ENCODE data around the gene PCDHGA4.
A peak's percentile ranks its signal among the peaks of the same experiment; 100 is the strongest.
"Not testable (repeated sequence)": the region's sequence is repeated elsewhere in the genome, so short reads cannot be mapped to it uniquely, and the experiment has no call there.

Gene PCDHGA4

GRCh38 chr5:141371572-141372475 is 17.0 kb downstream of the PCDHGA4 start:
- no peak overlapping the region for H3K9ac ChIP-seq (ENCODE audit: low read length)
- no peaks in the 10 kb centered on the region for H3K27me3 ChIP-seq (ENCODE audit: control insufficient read depth in 1 of 2, insufficient read depth in 2 of 2, low read length in 2 of 2)
- H3K36me3 ChIP-seq (ENCODE audit: insufficient read depth, low read length): peaks cover 4% of the 10 kb centered on the region
- peaks cover 65% of the 10 kb centered on the region for H3K9me3 ChIP-seq (ENCODE audit: low read length)
- H3K27ac ChIP-seq (ENCODE audit: low read depth, low read length): no peak overlapping the region
- peak overlapping the region; percentile 42 to 52 for H3K4me3 ChIP-seq (ENCODE audit: low read depth in 1 of 2, low read length in 2 of 2)
- no peaks in the 10 kb centered on the region for H3K4me1 ChIP-seq (ENCODE audit: insufficient read depth, low read length)

- Histone ChIP-seq H3K9me3 (ENCODE audit: low read length) (peaks cover 77% of the 10 kb centered on the region), H3K4me3 (ENCODE audit: low read depth in 1 of 2, low read length in 2 of 2) (peak within 1 kb of the TSS; percentile 25 to 42)
Observed at GRCh38 chr5:141373673-141374317, 19.0 kb downstream of the PCDHGA4 start, which contains the start of gene PCDHGA6. PCDHGA6 (plus strand) TSS chr5:141373891; CDS start chr5:141374084, 193 bp downstream.

GRCh38 chr5:141374627-141375026 is 19.8 kb downstream of the PCDHGA4 start:
- no peak overlapping the region for H3K27ac ChIP-seq (ENCODE audit: low read depth, low read length)
- H3K4me3 ChIP-seq (ENCODE audit: low read depth in 1 of 2, low read length in 2 of 2): peak overlapping the region; percentile 25 to 28
- H3K27me3 ChIP-seq (ENCODE audit: control insufficient read depth in 1 of 2, insufficient read depth in 2 of 2, low read length in 2 of 2): no peaks in the 10 kb centered on the region
- H3K9ac ChIP-seq (ENCODE audit: low read length): no peak overlapping the region
- no peaks in the 10 kb centered on the region for H3K4me1 ChIP-seq (ENCODE audit: insufficient read depth, low read length)
- peaks cover 73% of the 10 kb centered on the region for H3K9me3 ChIP-seq (ENCODE audit: low read length)
- peaks cover 4% of the 10 kb centered on the region for H3K36me3 ChIP-seq (ENCODE audit: insufficient read depth, low read length)

More at GRCh38 chr5:141373673-141374317, 19.0 kb downstream of the PCDHGA4 start, which contains the start of gene PCDHGA6:
- H3K36me3 ChIP-seq (ENCODE audit: insufficient read depth, low read length): peaks cover 4% of the 10 kb centered on the region
- no peaks in the 10 kb centered on the region for H3K4me1 ChIP-seq (ENCODE audit: insufficient read depth, low read length)
- H3K27ac ChIP-seq (ENCODE audit: low read depth, low read length): no peak within 1 kb of the TSS
- no peaks in the 10 kb centered on the region for H3K27me3 ChIP-seq (ENCODE audit: control insufficient read depth in 1 of 2, insufficient read depth in 2 of 2, low read length in 2 of 2)
- no peak within 1 kb of the TSS for H3K9ac ChIP-seq (ENCODE audit: low read length)

GRCh38 chr5:141375444-141376155 is 20.8 kb downstream of the PCDHGA4 start:
- H3K4me1 ChIP-seq (ENCODE audit: insufficient read depth, low read length); H3K9ac ChIP-seq (ENCODE audit: low read length); H3K27me3 ChIP-seq (ENCODE audit: control insufficient read depth in 1 of 2, insufficient read depth in 2 of 2, low read length in 2 of 2); H3K27ac ChIP-seq (ENCODE audit: low read depth, low read length); H3K36me3 ChIP-seq (ENCODE audit: insufficient read depth, low read length): not testable (repeated sequence)
- H3K9me3 ChIP-seq (ENCODE audit: low read length): peaks cover 68% of the 10 kb centered on the region
- peak overlapping the region in 1 of 2 donors; percentile 38 for H3K4me3 ChIP-seq (ENCODE audit: low read depth in 1 of 2, low read length in 2 of 2)

- H3K27me3 ChIP-seq (ENCODE audit: control insufficient read depth in 1 of 2, insufficient read depth in 2 of 2, low read length in 2 of 2): no peaks in the 10 kb centered on the region
- H3K9me3 ChIP-seq (ENCODE audit: low read length): peaks cover 73% of the 10 kb centered on the region
- H3K4me1 ChIP-seq (ENCODE audit: insufficient read depth, low read length): no peaks in the 10 kb centered on the region
- H3K27ac ChIP-seq (ENCODE audit: low read depth, low read length): no peak within 1 kb of the TSS
- H3K4me3 ChIP-seq (ENCODE audit: low read depth in 1 of 2, low read length in 2 of 2): peak within 1 kb of the TSS; percentile 12 to 47
- no peak within 1 kb of the TSS for H3K9ac ChIP-seq (ENCODE audit: low read length)
- H3K36me3 ChIP-seq (ENCODE audit: insufficient read depth, low read length): no peaks in the 10 kb centered on the region
Observed at GRCh38 chr5:141382469-141383294, 27.9 kb downstream of the PCDHGA4 start, which contains the start of gene PCDHGA7. PCDHGA7 (plus strand) TSS chr5:141382742; CDS start chr5:141382900, 158 bp downstream.

GRCh38 chr5:141383345-141383744 is 28.5 kb downstream of the PCDHGA4 start:
- H3K36me3 ChIP-seq (ENCODE audit: insufficient read depth, low read length): no peaks in the 10 kb centered on the region
- H3K4me1 ChIP-seq (ENCODE audit: insufficient read depth, low read length): no peaks in the 10 kb centered on the region
- no peak overlapping the region for H3K9ac ChIP-seq (ENCODE audit: low read length)
- H3K9me3 ChIP-seq (ENCODE audit: low read length): peaks cover 69% of the 10 kb centered on the region
- no peak overlapping the region for H3K27ac ChIP-seq (ENCODE audit: low read depth, low read length)
- H3K4me3 ChIP-seq (ENCODE audit: low read depth in 1 of 2, low read length in 2 of 2): peak overlapping the region; percentile 12 to 47
- H3K27me3 ChIP-seq (ENCODE audit: control insufficient read depth in 1 of 2, insufficient read depth in 2 of 2, low read length in 2 of 2): no peaks in the 10 kb centered on the region

- no peaks in the 10 kb centered on the region for H3K36me3 ChIP-seq (ENCODE audit: insufficient read depth, low read length)
- no peaks in the 10 kb centered on the region for H3K4me1 ChIP-seq (ENCODE audit: insufficient read depth, low read length)
- peaks cover 78% of the 10 kb centered on the region for H3K9me3 ChIP-seq (ENCODE audit: low read length)
- H3K27me3 ChIP-seq (ENCODE audit: control insufficient read depth in 1 of 2, insufficient read depth in 2 of 2, low read length in 2 of 2): no peaks in the 10 kb centered on the region
- H3K27ac ChIP-seq (ENCODE audit: low read depth, low read length): no peak overlapping the region
- H3K9ac ChIP-seq (ENCODE audit: low read length): no peak overlapping the region
- H3K4me3 ChIP-seq (ENCODE audit: low read depth in 1 of 2, low read length in 2 of 2): peak overlapping the region in 1 of 2 donors; percentile 16
Observed at GRCh38 chr5:141384471-141385267, 29.8 kb downstream of the PCDHGA4 start.

GRCh38 chr5:141387557-141388311 is 32.9 kb downstream of the PCDHGA4 start, which contains the start of gene PCDHGB4:
PCDHGB4 (plus strand) TSS chr5:141387698; CDS start chr5:141387885, 187 bp downstream.
- not testable (repeated sequence) for H3K27ac ChIP-seq (ENCODE audit: low read depth, low read length); H3K4me1 ChIP-seq (ENCODE audit: insufficient read depth, low read length); H3K9ac ChIP-seq (ENCODE audit: low read length); H3K27me3 ChIP-seq (ENCODE audit: control insufficient read depth in 1 of 2, insufficient read depth in 2 of 2, low read length in 2 of 2); H3K36me3 ChIP-seq (ENCODE audit: insufficient read depth, low read length)
- Histone ChIP-seq H3K4me3 (ENCODE audit: low read depth in 1 of 2, low read length in 2 of 2) (peak within 1 kb of the TSS in 1 of 2 donors; percentile 33), H3K9me3 (ENCODE audit: low read length) (peaks cover 80% of the 10 kb centered on the region)

- Histone ChIP-seq H3K9me3 (ENCODE audit: low read length) (peaks cover 79% of the 10 kb centered on the region), H3K36me3 (ENCODE audit: insufficient read depth, low read length) (no peaks in the 10 kb centered on the region), H3K9ac (ENCODE audit: low read length) (no peak overlapping the region), H3K27ac (ENCODE audit: low read depth, low read length) (no peak overlapping the region), H3K27me3 (ENCODE audit: control insufficient read depth in 1 of 2, insufficient read depth in 2 of 2, low read length in 2 of 2) (no peaks in the 10 kb centered on the region), H3K4me1 (ENCODE audit: insufficient read depth, low read length) (no peaks in the 10 kb centered on the region), H3K4me3 (ENCODE audit: low read depth in 1 of 2, low read length in 2 of 2) (peak overlapping the region in 1 of 2 donors; percentile 33)
Observed at GRCh38 chr5:141388661-141389060, 33.8 kb downstream of the PCDHGA4 start.
